C4-2B (cell line): Measurements from ENCODE around the gene KAZN.

ENCODE experiments used
- ZFX ChIP-seq: fragments of 450-650 bp; IDR thresholded peaks from 2 replicates; pipeline ENCODE4 v1.6.1; 2017
- TF ChIP-seq, protein P1 (sequence below): fragments of 450-650 bp; conservative IDR thresholded peaks from 2 replicates; pipeline ENCODE4 v1.5.1; 2017; ENCODE audit warnings: mild to moderate bottlenecking

DNA sequence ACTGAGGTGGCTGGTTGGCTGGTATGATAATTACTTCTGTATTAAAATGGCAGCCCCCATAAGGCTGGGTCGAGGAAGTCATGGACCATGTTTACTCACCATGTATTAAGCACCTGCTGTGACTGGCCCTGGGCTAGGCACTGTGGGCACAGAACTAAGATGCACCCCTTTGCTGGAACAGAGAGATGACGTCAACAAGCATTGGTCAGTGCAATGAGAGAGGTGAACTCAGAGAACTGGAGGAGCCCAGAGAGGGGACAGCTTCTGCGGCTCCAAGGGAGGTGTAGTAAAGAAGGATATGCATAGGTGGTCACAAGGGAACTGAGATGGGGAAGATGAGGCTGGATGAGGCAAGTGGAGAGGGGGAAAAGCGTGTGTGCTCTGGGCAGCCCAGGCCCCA, 88.7 kb downstream of the KAZN start:
- TF ChIP-seq, protein P1, sequence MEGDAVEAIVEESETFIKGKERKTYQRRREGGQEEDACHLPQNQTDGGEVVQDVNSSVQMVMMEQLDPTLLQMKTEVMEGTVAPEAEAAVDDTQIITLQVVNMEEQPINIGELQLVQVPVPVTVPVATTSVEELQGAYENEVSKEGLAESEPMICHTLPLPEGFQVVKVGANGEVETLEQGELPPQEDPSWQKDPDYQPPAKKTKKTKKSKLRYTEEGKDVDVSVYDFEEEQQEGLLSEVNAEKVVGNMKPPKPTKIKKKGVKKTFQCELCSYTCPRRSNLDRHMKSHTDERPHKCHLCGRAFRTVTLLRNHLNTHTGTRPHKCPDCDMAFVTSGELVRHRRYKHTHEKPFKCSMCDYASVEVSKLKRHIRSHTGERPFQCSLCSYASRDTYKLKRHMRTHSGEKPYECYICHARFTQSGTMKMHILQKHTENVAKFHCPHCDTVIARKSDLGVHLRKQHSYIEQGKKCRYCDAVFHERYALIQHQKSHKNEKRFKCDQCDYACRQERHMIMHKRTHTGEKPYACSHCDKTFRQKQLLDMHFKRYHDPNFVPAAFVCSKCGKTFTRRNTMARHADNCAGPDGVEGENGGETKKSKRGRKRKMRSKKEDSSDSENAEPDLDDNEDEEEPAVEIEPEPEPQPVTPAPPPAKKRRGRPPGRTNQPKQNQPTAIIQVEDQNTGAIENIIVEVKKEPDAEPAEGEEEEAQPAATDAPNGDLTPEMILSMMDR: no peak
- TF ChIP-seq ZFX: no peak
